GM19468 (cell line): ENCODE results near the gene SYNE4.

Source experiments
- ATAC-seq: cut with Tn5 transposase; IDR thresholded peaks from one replicate; pipeline ENCODE4 v1.9.1; 2021; ENCODE audit warnings: mild to moderate bottlenecking, moderate library complexity, moderate number of reproducible peaks; ENCODE audit not compliant: unreplicated experiment; ENCODE audit errors: extremely low read depth

Gene SYNE4

GRCh38 chr19:36026091-36026876 is 17.7 kb upstream of the SYNE4 start:
- ATAC-seq = no peak

DNA sequence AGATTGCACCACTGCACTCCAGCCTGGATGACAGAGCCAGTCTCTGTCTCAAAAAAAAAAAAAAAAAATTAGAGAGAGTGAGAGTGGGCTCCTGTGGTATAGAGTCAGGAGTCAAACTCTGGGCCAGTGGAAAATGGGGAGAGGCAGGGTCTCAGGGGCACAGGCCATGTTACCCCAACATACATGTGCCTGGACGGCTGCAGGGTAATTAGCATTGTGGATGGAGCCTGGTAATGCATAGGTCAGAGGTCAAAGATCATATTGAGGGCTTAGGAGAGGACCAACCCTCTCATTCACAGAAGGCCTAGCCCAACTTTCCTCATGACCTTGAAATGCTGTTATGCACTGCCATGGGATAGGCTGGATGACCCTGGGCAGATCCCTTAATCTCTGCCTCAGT is 16.9 kb upstream of the SYNE4 start:
- ATAC-seq = no peak

DNA sequence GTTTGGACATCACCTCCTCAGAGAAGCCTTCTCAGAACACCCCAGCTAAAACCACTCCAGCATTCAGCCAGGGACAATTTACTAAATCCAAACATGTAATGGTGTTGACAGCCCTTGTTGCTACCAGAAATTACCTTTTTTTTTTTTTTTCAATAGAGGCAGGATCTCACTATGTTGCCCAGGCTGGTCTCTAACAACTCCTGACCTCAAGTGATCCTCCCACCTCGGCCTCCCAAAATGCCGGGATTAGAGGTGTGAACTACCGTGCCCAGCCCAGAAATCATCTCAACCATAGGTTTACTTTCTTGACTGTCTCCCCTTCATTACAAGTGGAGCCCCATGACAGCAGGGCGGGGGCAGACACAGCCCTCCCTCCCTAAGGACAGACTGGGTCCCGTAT is 14.8 kb upstream of the SYNE4 start:
- ATAC-seq = no peak

DNA sequence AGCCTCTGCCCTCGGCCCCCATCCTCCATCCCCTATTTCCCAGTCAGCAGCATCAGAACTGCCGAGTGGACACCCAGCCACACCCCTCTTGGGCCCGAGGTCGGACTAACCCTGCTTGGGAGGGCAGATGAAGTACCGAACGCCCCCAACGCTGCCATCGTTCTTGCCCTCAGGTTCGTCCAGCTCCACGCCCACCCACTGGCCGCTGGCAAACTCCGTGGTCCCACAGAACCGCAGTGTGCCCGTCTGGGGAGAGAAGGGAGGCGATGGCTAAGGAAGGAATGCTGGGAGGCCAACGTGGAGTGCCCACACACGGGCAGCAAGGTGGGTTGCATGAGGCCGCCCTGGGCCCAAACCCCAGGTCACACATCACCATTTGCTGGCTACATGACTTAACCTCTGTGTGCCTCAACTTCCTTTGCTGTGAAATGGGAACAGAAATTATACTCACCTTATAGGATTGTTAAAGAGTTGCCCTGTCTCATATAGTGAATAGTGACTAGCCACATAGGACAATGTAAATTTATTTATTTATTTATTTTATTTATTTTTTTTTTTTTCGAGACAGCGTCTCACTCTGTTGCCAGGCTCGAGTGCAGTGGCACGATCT is 10.6 kb upstream of the SYNE4 start:
- ATAC-seq = no peak

GRCh38 chr19:36014012-36014924 is 5.7 kb upstream of the SYNE4 start, which contains the start of gene ALKBH6:
Gene ALKBH6, minus strand, starts transcription at chr19:36014213. Its CDS starts 816 bp downstream, at chr19:36013397.
- ATAC-seq = peak; percentile 91

- no peak for ATAC-seq
These were observed 4.8 kb upstream of the SYNE4 start for GRCh38 chr19:36013280-36014011.

DNA sequence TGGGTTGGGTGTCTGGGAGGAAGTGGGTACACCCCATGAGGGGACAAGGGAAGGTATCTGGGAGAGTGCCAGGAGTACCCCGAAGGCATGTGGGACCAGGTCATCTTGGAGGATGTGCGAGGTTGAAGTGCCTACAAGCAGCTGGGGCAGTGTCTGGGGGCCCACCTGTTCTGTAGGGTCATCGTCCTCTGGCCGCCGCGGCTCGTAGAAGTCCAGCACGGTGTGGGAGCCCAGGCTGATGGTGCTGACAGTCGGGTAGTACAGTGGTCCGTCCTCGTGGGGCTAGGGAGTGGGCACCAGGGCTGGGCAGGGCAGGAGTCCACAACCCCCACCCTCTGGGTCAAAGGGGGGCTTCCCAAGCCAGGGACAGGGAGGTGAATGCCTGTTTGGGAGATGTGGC is 1.8 kb upstream of the SYNE4 start:
- no peak for ATAC-seq

DNA sequence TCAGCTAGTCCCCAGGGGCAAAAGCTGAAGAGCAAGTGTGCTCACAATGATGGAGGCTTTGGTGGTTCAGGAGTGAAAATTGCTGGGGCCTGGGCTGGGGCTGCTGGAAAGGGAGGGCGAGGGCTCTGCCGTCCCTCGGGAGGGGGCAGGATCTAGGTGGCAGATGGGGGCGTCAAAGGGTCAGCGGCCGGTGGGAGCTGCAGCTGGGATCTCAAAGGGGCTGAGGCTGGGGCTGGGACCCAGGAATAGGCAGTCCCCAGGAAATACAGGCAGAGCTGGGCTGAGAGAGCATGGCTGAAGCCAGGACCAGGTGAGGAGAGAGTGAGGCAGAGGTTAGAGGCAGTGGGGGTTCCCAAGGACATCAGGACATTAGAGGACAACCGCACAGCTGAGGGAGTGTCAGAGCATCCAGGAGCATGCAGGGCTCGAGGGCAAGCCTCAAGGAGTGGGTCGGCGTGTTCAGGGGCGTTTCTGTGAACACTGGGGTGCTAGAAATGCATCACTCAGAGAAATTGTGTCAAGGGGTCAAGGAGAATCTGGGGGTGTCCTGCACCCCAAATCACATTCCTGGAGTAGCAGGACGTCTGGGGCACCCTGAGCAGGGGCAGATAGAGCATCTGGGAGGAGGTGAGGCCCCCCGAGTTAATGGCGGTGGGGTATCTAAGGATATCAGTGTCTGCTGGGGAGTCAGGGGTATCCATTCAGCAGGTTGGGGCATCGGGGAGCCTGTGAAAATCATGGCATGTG is 1.2 kb upstream of the SYNE4 start:
- no peak for ATAC-seq

DNA sequence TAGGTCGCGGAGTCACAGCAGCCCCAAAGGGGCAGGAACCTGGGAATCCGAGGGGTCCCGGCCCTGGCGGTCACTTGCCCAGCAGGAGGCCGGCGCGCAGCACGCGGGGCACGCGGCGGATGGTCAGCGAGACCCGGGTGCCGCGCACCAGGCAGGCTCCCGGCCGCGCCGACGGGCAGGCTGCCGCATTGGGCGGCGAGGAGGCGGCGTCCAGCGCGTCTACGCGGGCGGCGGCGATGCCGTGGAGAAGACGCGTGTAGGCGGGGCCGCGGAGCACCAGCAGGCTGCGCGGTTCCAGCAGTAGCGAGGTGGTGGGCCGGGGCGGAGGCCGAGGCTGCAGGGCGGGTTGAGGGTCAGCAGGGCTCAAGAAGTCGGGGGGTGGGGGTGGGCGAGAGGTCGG is 607 bp upstream of the SYNE4 start:
- no peak for ATAC-seq

DNA sequence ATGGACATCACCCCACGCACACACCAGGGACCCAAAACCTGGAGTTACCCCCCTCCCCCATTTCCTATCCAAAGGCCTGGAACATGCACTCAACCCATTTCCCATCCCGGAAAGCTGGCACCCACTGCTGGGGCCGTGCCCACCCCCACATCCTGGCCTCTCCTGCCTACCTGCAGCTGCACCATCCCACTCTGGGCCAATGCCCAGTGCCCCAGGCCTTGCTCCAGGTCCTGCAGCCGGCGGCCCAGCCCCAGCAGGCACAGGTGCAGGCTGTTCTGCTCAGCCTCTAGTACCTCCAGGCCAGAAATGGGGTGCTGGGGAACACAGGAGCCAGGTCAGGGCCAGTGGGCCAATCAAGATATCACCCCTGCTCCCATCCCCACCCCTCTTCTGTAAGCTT is 1.7 kb downstream of the SYNE4 start:
- ATAC-seq = no peak

DNA sequence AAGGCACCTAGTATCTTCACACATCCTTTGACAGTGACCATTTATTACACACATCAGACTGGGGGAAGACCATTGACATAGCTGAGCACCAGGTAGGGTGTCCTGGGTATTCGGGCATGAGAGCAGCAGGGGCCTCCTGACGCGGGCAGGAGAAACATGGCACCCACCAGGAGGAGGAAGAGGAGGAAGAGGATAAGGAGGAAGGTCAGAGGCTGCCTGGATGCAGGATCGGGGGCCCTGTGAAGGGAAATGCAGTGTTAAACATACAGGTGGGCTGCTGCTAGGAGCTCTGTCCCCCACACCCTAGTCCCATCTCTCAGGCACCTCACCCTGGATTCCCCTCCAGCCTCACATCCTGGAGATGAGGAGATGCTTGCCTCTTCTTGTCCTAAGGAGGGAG is 5.3 kb downstream of the SYNE4 start:
- ATAC-seq = no peak

- ATAC-seq = no peak
These were observed 7.0 kb downstream of the SYNE4 start for GRCh38 chr19:36001605-36002004.

DNA sequence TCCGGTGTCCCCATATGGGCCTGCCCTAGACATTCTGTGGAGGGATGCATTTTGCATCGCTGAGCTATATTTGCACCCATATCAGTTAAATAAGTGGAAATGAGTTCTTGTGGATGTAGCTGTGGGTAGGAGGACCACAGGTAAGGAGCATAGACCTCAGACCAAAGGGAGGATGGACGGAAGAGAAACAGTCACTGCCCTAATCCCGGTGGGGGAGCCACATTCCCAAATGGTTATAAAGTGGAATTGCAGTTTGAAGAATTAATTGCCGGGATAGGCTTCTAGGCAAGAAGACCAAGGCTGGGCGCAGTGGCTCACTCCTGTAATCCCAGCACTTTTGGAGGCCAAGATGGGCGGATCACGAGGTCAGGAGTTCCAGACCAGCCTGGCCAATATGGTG is 11.8 kb downstream of the SYNE4 start:
- no peak for ATAC-seq

DNA sequence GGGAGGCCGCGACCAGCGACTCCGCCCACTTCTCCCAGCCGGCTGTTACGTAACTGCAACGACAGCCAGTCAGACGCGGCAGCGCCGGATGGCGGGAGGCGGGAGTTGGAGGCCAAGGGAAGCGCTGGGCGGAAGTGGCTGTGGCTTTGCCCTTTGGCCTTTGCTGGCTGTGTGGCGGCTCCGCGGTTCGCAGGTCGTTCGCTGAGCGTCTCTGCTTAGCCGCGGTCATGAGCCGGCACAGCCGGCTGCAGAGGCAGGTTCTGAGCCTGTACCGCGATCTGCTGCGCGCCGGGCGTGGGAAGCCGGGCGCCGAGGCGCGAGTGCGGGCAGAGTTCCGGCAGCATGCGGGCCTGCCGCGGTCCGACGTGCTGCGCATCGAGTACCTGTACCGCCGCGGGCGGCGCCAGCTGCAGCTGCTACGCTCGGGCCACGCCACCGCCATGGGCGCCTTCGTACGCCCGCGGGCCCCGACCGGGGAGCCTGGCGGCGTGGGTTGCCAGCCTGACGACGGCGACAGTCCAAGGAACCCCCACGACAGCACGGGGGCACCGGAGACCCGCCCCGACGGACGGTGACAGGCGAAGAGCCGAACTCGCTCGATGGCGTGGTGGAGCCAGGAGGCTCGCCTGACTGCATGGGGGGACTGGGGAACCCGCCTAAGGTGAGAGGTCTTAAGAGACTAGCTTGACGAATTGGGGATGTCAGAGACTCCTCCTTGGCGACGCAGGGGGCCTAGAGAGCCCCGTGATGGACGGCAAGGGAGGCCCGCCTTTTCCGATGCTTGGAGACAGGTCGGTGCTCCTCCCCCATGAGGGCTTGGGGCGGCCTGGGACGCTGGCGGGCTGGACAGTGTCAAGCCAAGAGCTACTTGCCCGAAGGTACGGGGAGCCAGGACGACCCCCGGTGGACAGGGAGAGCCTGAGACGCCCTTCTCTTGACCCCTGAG is 13.3 kb downstream of the SYNE4 start, which contains the start of gene SDHAF1:
Gene SDHAF1, plus strand, starts transcription at position 141 of the 946 bp plus-strand sequence. Its CDS starts 87 bp downstream, at position 228.
- peak; percentile 66 for ATAC-seq

GRCh38 chr19:35993923-35994598 is 14.6 kb downstream of the SYNE4 start:
- no peak for ATAC-seq

DNA sequence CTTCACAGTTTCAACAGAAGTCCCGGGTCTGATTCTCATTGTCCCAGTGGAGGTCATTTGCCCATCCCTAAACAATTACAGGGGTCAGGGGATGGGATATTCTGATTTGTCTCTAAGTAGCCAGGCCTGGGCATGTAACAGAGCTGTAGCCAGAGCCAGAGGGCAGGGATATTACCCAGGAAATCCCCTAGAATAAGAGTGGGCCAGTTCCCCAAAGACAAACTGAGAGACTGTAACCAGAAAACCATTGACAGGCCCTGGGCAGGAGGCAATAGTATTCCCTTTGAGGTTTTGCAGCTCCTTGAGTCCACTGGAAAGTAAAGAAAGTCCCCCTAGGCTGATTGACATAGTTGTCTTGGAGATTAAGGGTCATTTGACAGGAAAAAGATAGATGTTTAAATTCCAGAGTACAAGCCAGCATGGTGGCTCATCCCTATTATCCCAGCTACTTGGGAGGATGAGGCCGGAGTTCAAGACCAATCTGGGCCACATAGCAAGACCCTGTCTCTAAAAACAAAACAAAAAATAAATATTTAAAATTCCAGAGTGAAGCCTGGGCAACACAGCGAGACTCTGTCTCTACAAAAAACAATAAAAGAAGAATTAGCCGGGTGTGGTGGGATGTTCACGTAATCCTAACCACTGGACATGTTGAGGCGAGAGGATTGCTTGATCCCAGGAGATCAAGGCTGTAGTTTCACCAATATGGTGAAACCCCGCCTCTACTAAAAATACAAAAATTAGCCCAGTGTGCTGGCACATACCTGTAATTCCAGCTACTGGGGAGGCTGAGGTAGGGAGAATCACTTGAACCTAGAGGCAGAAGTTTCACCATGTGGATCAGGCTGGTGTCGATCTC is 15.5 kb downstream of the SYNE4 start:
- ATAC-seq = no peak
